K562 (cell line): ENCODE measurements around the gene RALGAPB. TPM values are rescaled to one million over a fixed set of nuclear protein-coding genes. Genes with fewer than 3 reads are reported as not detected.

Experiments used
- ATAC-seq: fragments of 200-7000 bp; cut with Tn5 transposase; 3 replicates; pipeline ENCODE4 v1.9.1; 2020; ENCODE audit warnings: moderate library complexity
- BruUV-seq: library from RNA; stranded (reverse); fragments of 400-500 nt; replicated peaks from 2 replicates; lab custom pipeline; 2021; lab: Mats Ljungman, UMichigan
- CTCF ChIA-PET: fragments of 300-600 bp; formaldehyde crosslinking; extraction: SDS; loops from one replicate; lab custom pipeline; 2021; ENCODE audit warnings: low intra/inter-chr PET ratio; lab: Yijun Ruan, JAX
- POLR2A ChIA-PET: fragments of 300-600, 350-650 bp; sonication (Branson Sonifier 250); formaldehyde crosslinking; extraction: SDS; loops from one replicate; lab custom pipeline; 2021; ENCODE audit warnings: antibody characterized with exemption, inconsistent platforms; lab: Yijun Ruan, JAX
- DNase-seq, 4 experiments: peaks; one replicate each; pipeline versions ENCODE4 v3.0.0 to v3.0.0-alpha.2; 2011 to 2018; ENCODE audit warnings: low spot score in 3 of 4, mixed read lengths in 3 of 4; ENCODE audit errors: extremely low read depth in 1 of 4
- FAIRE-seq: peaks from 2 replicates; lab custom pipeline; 2011; peaks lifted over from hg19 to GRCh38; lab: Jason Lieb, UNC
- H2AFZ ChIP-seq: 2 replicates; pipeline ENCODE4 v1.6.0; 2011; ENCODE audit warnings: low read depth, low read length, control low read depth, inconsistent platforms
- H3K27ac ChIP-seq: fragments of 200-600 bp; 3 replicates; pipeline ENCODE4 v1.8.0; 2011; ENCODE audit warnings: low read depth, mild to moderate bottlenecking, control low read depth, inconsistent platforms, low read length, moderate library complexity, mixed read lengths; ENCODE audit errors: extremely low read depth
- H3K27me3 ChIP-seq, 2 experiments: fragments of 300-600 bp in 1 of 2; 2 replicates in 1 of 2; 3 replicates in 1 of 2; pipeline versions ENCODE4 v1.6.0 to v1.8.0; 2011; ENCODE audit warnings: inconsistent platforms in 2 of 2, low read length in 2 of 2, mild to moderate bottlenecking in 1 of 2, mixed read lengths in 1 of 2, moderate library complexity in 1 of 2; ENCODE audit not compliant: control insufficient read depth in 2 of 2, insufficient read depth in 2 of 2
- H3K36me3 ChIP-seq: fragments of 300-600 bp; 3 replicates; pipeline ENCODE4 v1.8.0; 2011; ENCODE audit warnings: mild to moderate bottlenecking, low read length, inconsistent platforms; ENCODE audit not compliant: control insufficient read depth, insufficient read depth
- H3K4me1 ChIP-seq, 2 experiments: fragments of 200-600 bp in 1 of 2; replicated peaks in 1 of 2; 2 replicates in 1 of 2; 3 replicates in 1 of 2; pipeline versions ENCODE4 v1.5.1 to v1.8.0; 2011; ENCODE audit warnings: inconsistent platforms in 2 of 2, low read length in 2 of 2, mild to moderate bottlenecking in 1 of 2, mixed read lengths in 1 of 2, moderate library complexity in 1 of 2; ENCODE audit not compliant: control insufficient read depth in 2 of 2, insufficient read depth in 2 of 2
- H3K4me2 ChIP-seq: 2 replicates; pipeline ENCODE4 v1.6.1; 2011; ENCODE audit warnings: low read length, control low read depth, inconsistent platforms, mixed read lengths; ENCODE audit not compliant: insufficient read depth
- H3K4me3 ChIP-seq: fragments of 200-600 bp; sonication (generic), shearing (Covaris generic); 2 replicates; pipeline ENCODE4 v1.5.1; 2016; ENCODE audit warnings: control low read depth, inconsistent platforms
- H3K79me2 ChIP-seq: fragments of 200-600 bp; 3 replicates; pipeline ENCODE4 v1.8.0; 2011; ENCODE audit warnings: low read length, inconsistent platforms; ENCODE audit not compliant: control insufficient read depth, insufficient read depth
- H3K9ac ChIP-seq, 2 experiments: 2 replicates each; pipeline versions ENCODE4 v1.6.0 to v1.6.1; 2011; ENCODE audit warnings: low read depth in 2 of 2, low read length in 2 of 2, control low read depth in 1 of 2, inconsistent platforms in 1 of 2, mild to moderate bottlenecking in 1 of 2, mixed read lengths in 1 of 2; ENCODE audit not compliant: insufficient read depth in 1 of 2
- H3K9me1 ChIP-seq: one replicate; pipeline ENCODE4 v1.6.0; 2011; ENCODE audit warnings: inconsistent platforms, mild to moderate bottlenecking, low read length, moderate library complexity; ENCODE audit not compliant: control insufficient read depth, insufficient read depth
- H3K9me3 ChIP-seq: replicated peaks from 2 replicates; pipeline ENCODE4 v1.5.1; 2011; ENCODE audit warnings: low read depth, low read length, inconsistent platforms; ENCODE audit not compliant: control insufficient read depth, insufficient read depth
- H4K20me1 ChIP-seq: replicated peaks from 2 replicates; pipeline ENCODE4 v1.6.1; 2011; ENCODE audit warnings: low read length, inconsistent platforms, mixed read lengths; ENCODE audit not compliant: control insufficient read depth, insufficient read depth
- CEBPG ChIP-seq, 3 experiments: fragments of 200-800 bp in 1 of 3; sonication (Bioruptor generic) in 1 of 3; sonication (generic) in 1 of 3; formaldehyde crosslinking in 1 of 3; IDR thresholded peaks in 2 of 3; conservative IDR thresholded peaks in 1 of 3; 2 replicates each; pipeline versions ENCODE4 v1.6.1 to v1.8.0; 2016 to 2022; ENCODE audit warnings: missing compliant biosample characterization in 2 of 3, missing genetic modification characterization in 2 of 3, mild to moderate bottlenecking in 1 of 3, missing genetic modification reagents in 1 of 3
- HNRNPLL ChIP-seq: fragments of 200-400 bp; formaldehyde crosslinking; IDR thresholded peaks from 2 replicates; pipeline ENCODE4 v1.6.1; 2017; ENCODE audit warnings: low read length, low read depth, mild to moderate bottlenecking; ENCODE audit not compliant: poor library complexity, severe bottlenecking
- RBM22 ChIP-seq: fragments of 200-400 bp; formaldehyde crosslinking; IDR thresholded peaks from 2 replicates; pipeline ENCODE4 v1.6.1; 2018; ENCODE audit warnings: low read length, low read depth; ENCODE audit not compliant: poor library complexity, severe bottlenecking
- ZNF695 ChIP-seq: fragments of 450-650 bp; formaldehyde crosslinking; IDR thresholded peaks from 2 replicates; pipeline ENCODE4 v1.4.0; 2020; ENCODE audit warnings: mild to moderate bottlenecking, moderate library complexity
- ZNF830 ChIP-seq: fragments of 250-450 bp; sonication (Bioruptor Pico); IDR thresholded peaks from 2 replicates; pipeline ENCODE4 v1.5.0; 2021; ENCODE audit warnings: mild to moderate bottlenecking
- WGBS: fragments of 100-300 bp; shearing (Covaris generic); methylation state at CpG from one replicate; pipeline ENCODE4 v1.1.6; 2016; ENCODE audit warnings: low coverage, mixed read lengths; ENCODE audit not compliant: insufficient coverage; ENCODE audit errors: missing lambda C conversion rate; 5-methylcytosine and 5-hydroxymethylcytosine counted together
- in situ Hi-C: fragments of 300-500 bp; cut with MboI; formaldehyde crosslinking; loops from 4 replicates; pipeline ENCODE4 v1.15.0; 2018; ENCODE audit warnings: inconsistent platforms, mixed read lengths
- intact Hi-C: fragments of 100-400 bp; cut with micrococcal nuclease; formaldehyde crosslinking; loops from 2 replicates; pipeline ENCODE4 v1.14.2; 2022
- polyA plus RNA-seq, 8 experiments: library from polyadenylated mRNA; depleted of rRNA in 4 of 8; stranded (reverse) in 5 of 8; unstranded in 3 of 8; fragments of >200 nt; fragmentation: Nextera tagmentation in 2 of 8; fragmentation: Illumina TruSeq in 1 of 8; extraction: Ambion mirVana in 2 of 8; extraction: Trizol in 1 of 8; gene quantifications; 2 replicates each; pipeline versions ENCODE4 v1.2.1 to v1.2.3, GENCODE V29; 2011 to 2014; ENCODE audit warnings: inconsistent platforms in 1 of 8, missing spikeins in 1 of 8
- total RNA-seq, 7 experiments: library from RNA; depleted of rRNA in 6 of 7; stranded (reverse); fragments of >200 nt in 6 of 7; fragmentation: Illumina TruSeq in 2 of 7; extraction: Trizol in 2 of 7; gene quantifications; 2 replicates each; pipeline versions ENCODE4 v1.2.1 to v1.2.3, GENCODE V29; 2011 to 2021; ENCODE audit warnings: low replicate concordance in 1 of 7
- TF ChIP-seq, protein P1 (sequence below): fragments of 450-650 bp; IDR thresholded peaks from 2 replicates; pipeline ENCODE4 v1.6.1; 2016; ENCODE audit warnings: antibody characterized with exemption

Gene RALGAPB
- total and polyA plus RNA-seq, 9 of the 15 experiments (the other 6 are each of a cell fraction or from before 2014, with no cell fraction given) = 4.3 to 25.6 (median 13.6) TPM

- H3K9me1 ChIP-seq = no peaks in the 10 kb centered on the region
- H3K9ac ChIP-seq = no peak overlapping the region
- no peak for DNase-seq
- H3K4me3 ChIP-seq = no peak overlapping the region
- WGBS = 2% methylated on average over 16 of the region's 16 CpGs
- ATAC-seq = no peak
- BruUV-seq = no TSS peak
- ChIA-PET CTCF (no interaction called here), POLR2A (interaction anchor here (1.4 to 2.0 kb wide), 2 partner anchors 12 to 96 kb away, joined by 3 to 4 read pairs; no protein-coding TSS in a partner anchor)
- intact Hi-C loops (no loop called here), in situ Hi-C loops (no loop called here)
- FAIRE-seq = no peak
- no peaks in the 10 kb centered on the region for H3K79me2 ChIP-seq
- H3K36me3 ChIP-seq = no peaks in the 10 kb centered on the region
- H4K20me1 ChIP-seq = peaks cover 4% of the 10 kb centered on the region; the same call in 1 of the 2 replicates
- H3K9me3 ChIP-seq = no peaks in the 10 kb centered on the region
- H2AFZ ChIP-seq = no peak overlapping the region
- no peak overlapping the region for H3K27ac ChIP-seq
- peaks cover 68 to 78% of the 10 kb centered on the region in 2 experiments for H3K27me3 ChIP-seq
- H3K4me2 ChIP-seq = no peak overlapping the region
- no peak for TF ChIP-seq RBM22
- TF ChIP-seq, protein P1, sequence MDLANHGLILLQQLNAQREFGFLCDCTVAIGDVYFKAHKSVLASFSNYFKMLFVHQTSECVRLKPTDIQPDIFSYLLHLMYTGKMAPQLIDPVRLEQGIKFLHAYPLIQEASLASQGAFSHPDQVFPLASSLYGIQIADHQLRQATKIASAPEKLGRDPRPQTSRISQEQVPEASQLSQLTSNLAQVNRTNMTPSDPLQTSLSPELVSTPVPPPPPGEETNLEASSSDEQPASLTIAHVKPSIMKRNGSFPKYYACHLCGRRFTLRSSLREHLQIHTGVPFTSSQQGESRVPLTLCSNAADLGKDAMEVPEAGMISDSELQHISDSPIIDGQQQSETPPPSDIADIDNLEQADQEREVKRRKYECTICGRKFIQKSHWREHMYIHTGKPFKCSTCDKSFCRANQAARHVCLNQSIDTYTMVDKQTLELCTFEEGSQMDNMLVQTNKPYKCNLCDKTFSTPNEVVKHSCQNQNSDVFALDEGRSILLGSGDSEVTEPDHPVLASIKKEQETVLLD = no peak
- TF ChIP-seq ZNF830 (CRISPR knock-in tag) = no peak
- no peak for TF ChIP-seq ZNF695 (CRISPR knock-in tag)
- no peak for TF ChIP-seq HNRNPLL
- no peak for TF ChIP-seq CEBPG (CRISPR knock-in tag; IDR thresholded peaks at IDR 0.05)
- TF ChIP-seq CEBPG (tag; conservative IDR thresholded peaks at IDR 0.05 in 1 of 2, IDR thresholded peaks at IDR 0.05 in 1 of 2) = no peak
- no peaks in the 10 kb centered on the region for H3K4me1 ChIP-seq
These were observed 144.6 kb downstream of the RALGAPB start for GRCh38 chr20:38617011-38617829.
